Adrenal gland (tissue), 5 donors: ENCODE data around the gene PDE9A.

ENCODE experiments used
- POLR2A ChIP-seq, 2 donors: fragments of 450-650 bp; IDR thresholded peaks; one replicate each; pipeline ENCODE4 v1.6.1; 2017; ENCODE audit warnings: antibody characterized with exemption in 2 of 2, mild to moderate bottlenecking in 2 of 2, moderate library complexity in 1 of 2
- TF ChIP-seq, protein P1 (sequence below), 6 experiments: fragments of 450-650 bp in 4 of 6; fragments of 200-600 bp in 2 of 6; sonication (generic) in 1 of 6; IDR thresholded peaks; 1 replicate in 5 of 6; 2 replicates in 1 of 6; pipeline versions ENCODE4 v1.5.1 to v1.8.0; 2016 to 2021; ENCODE audit warnings: antibody characterized with exemption in 6 of 6, mild to moderate bottlenecking in 2 of 6, moderate library complexity in 1 of 6
- donor health status: DM: no; HTN: no; CAD: no.

DNA sequence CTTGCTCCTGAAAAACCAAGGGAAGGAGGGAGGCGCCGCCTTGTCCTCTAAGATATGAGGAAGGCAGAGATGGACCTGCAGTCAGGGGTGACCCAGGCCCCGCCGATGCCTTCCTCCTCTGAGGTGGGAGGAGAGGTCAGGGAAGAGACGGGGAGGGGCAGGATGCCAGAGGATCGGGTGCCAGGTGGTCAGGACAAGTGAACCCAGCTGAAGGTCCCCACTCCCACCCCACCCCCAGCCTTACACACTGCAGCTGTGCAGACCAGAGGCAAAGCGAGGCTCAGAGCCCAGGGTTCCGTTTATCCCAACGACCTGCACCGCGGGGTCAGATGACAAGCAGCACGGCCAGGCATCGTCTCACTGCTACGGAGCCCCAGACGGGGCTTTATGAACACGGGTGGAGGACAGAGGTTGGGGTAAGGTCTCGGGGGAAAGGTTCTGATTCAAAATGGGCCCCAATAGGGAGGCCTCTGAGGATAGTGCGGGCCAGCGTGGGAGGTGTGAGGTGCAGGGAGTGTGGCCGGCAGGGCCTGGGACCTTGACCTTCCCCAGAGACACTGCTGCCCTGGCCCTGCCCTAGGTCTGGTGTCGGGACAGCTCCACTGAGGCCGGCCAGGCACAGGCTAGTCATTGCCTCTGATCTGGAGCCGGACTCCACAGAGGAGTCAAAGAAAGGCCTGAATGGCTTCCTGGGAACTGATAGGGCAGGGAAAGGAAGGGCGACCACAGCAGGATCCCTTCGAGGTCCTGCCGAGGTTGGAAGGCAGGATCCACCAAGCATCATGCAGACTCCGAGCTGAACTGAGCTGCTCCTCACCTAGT lies 113.5 kb downstream of the PDE9A start:
- TF ChIP-seq, protein P1, sequence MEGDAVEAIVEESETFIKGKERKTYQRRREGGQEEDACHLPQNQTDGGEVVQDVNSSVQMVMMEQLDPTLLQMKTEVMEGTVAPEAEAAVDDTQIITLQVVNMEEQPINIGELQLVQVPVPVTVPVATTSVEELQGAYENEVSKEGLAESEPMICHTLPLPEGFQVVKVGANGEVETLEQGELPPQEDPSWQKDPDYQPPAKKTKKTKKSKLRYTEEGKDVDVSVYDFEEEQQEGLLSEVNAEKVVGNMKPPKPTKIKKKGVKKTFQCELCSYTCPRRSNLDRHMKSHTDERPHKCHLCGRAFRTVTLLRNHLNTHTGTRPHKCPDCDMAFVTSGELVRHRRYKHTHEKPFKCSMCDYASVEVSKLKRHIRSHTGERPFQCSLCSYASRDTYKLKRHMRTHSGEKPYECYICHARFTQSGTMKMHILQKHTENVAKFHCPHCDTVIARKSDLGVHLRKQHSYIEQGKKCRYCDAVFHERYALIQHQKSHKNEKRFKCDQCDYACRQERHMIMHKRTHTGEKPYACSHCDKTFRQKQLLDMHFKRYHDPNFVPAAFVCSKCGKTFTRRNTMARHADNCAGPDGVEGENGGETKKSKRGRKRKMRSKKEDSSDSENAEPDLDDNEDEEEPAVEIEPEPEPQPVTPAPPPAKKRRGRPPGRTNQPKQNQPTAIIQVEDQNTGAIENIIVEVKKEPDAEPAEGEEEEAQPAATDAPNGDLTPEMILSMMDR (IDR thresholded peaks at IDR 0.05), result no peak
- no peak for TF ChIP-seq POLR2A (IDR thresholded peaks at IDR 0.05)
